RWPE2 (cell line): ENCODE results near the gene PDYN.

ENCODE experiments used
- ATAC-seq: fragments of 200-7000 bp; cut with Tn5 transposase; 3 replicates; pipeline ENCODE4 v1.9.1; 2021; ENCODE audit warnings: low read depth
- DNase-seq: peaks from one replicate; pipeline ENCODE4 v3.0.0-alpha.2; 2020; ENCODE audit warnings: low spot score
- H3K27ac ChIP-seq: fragments of 450-650 bp; 2 replicates; pipeline ENCODE4 v1.5.1; 2017; ENCODE audit warnings: mild to moderate bottlenecking; ENCODE audit not compliant: poor library complexity, severe bottlenecking
- H3K27me3 ChIP-seq: fragments of 250-450 bp; sonication (Bioruptor Pico); 2 replicates; pipeline ENCODE4 v1.5.1; 2021; ENCODE audit warnings: mild to moderate bottlenecking, moderate library complexity; ENCODE audit not compliant: insufficient read depth, poor library complexity, severe bottlenecking
- H3K36me3 ChIP-seq: fragments of 250-450 bp; sonication (Bioruptor Pico); 2 replicates; pipeline ENCODE4 v1.5.1; 2020; ENCODE audit warnings: low read depth, mild to moderate bottlenecking, moderate library complexity
- H3K4me1 ChIP-seq: fragments of 250-450 bp; sonication (Bioruptor Pico); 2 replicates; pipeline ENCODE4 v1.5.1; 2021; ENCODE audit warnings: mild to moderate bottlenecking, moderate library complexity; ENCODE audit not compliant: insufficient read depth, poor library complexity, severe bottlenecking
- H3K4me3 ChIP-seq: fragments of 250-450 bp; sonication (Bioruptor Pico); 2 replicates; pipeline ENCODE4 v1.5.1; 2021; ENCODE audit warnings: mild to moderate bottlenecking, moderate library complexity; ENCODE audit not compliant: severe bottlenecking
- H3K9me3 ChIP-seq: fragments of 250-450 bp; sonication (Bioruptor Pico); 2 replicates; pipeline ENCODE4 v1.5.1; 2021; ENCODE audit warnings: mild to moderate bottlenecking, moderate library complexity; ENCODE audit not compliant: severe bottlenecking
- CTCF ChIP-seq: fragments of 450-650 bp; IDR thresholded peaks from one replicate; pipeline ENCODE4 v1.5.1; 2017; ENCODE audit warnings: mild to moderate bottlenecking, moderate library complexity; ENCODE audit not compliant: poor library complexity, severe bottlenecking

Gene PDYN

GRCh38 chr20:1933465-1933870 is 60.4 kb downstream of the PDYN start:
- ATAC-seq (no peak), DNase-seq (no peak)

DNA sequence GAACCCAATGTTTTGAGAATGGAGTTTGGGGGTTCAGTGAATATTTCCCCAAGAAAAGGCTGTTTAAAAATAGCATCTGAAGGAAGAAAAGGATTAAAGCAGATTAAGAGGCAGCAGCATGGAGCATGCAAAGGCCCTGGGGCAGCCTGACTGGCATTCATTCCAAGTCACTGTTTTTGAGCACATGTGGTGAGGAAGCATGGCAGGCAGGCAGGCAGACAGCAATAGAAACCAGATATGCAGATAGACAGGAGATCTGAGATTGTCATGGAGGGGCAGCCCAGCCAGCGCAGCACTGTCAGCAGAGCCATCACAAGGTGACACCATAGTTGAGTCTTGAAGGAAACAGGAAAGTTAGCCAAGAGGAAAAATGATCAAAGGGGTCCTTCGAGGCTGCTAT is 60.9 kb downstream of the PDYN start:
- H3K9me3 ChIP-seq: no peaks in the 10 kb centered on the region
- no peak for DNase-seq
- H3K27me3 ChIP-seq: no peaks in the 10 kb centered on the region
- no peaks in the 10 kb centered on the region for H3K36me3 ChIP-seq
- no peak overlapping the region for H3K4me3 ChIP-seq
- no peak overlapping the region for H3K27ac ChIP-seq
- TF ChIP-seq CTCF: no peak
- no peak for ATAC-seq
- peaks cover 5% of the 10 kb centered on the region for H3K4me1 ChIP-seq

More at GRCh38 chr20:1933465-1933870, 60.4 kb downstream of the PDYN start:
- H3K27me3 ChIP-seq: no peaks in the 10 kb centered on the region
- no peak overlapping the region for H3K4me3 ChIP-seq
- H3K4me1 ChIP-seq: peaks cover 5% of the 10 kb centered on the region
- no peaks in the 10 kb centered on the region for H3K9me3 ChIP-seq
- no peak for TF ChIP-seq CTCF
- H3K27ac ChIP-seq: no peak overlapping the region
- H3K36me3 ChIP-seq: no peaks in the 10 kb centered on the region

DNA sequence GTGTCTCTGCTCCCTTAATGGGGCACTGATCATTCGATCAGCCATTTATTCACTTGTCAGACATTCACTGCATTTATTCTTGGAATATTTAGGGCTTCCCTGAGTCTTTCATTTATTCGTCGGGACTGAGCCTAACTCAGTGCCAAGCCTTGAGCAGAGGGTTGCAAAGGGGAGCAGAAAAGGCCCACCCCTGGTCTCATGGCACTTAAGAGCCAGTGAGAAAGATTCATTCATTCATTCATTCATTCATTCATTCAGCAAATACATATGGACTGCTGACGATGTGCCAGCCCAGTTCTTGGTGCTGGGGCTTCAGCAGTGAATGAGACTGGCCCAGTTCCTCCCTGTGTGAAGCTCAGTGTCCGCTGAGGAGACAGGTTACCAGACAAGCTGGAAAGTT is 62.0 kb downstream of the PDYN start:
- TF ChIP-seq CTCF: no peak
- no peak for DNase-seq
- H3K4me1 ChIP-seq: peaks cover 5% of the 10 kb centered on the region
- H3K27ac ChIP-seq: no peak overlapping the region
- ATAC-seq: no peak
- H3K9me3 ChIP-seq: no peaks in the 10 kb centered on the region
- H3K27me3 ChIP-seq: no peaks in the 10 kb centered on the region
- H3K4me3 ChIP-seq: no peak overlapping the region
- no peaks in the 10 kb centered on the region for H3K36me3 ChIP-seq

GRCh38 chr20:1930165-1930564 is 63.7 kb downstream of the PDYN start:
- Histone ChIP-seq H3K36me3 (no peaks in the 10 kb centered on the region), H3K4me1 (peaks cover 5% of the 10 kb centered on the region), H3K27me3 (no peaks in the 10 kb centered on the region), H3K27ac (no peak overlapping the region), H3K9me3 (no peaks in the 10 kb centered on the region), H3K4me3 (no peak overlapping the region)
- DNase-seq (no peak), ATAC-seq (no peak)
- no peak for TF ChIP-seq CTCF

GRCh38 chr20:1929460-1929859 is 64.4 kb downstream of the PDYN start:
- no peaks in the 10 kb centered on the region for H3K27me3 ChIP-seq
- no peaks in the 10 kb centered on the region for H3K9me3 ChIP-seq
- DNase-seq (no peak), ATAC-seq (no peak)
- no peak overlapping the region for H3K27ac ChIP-seq
- H3K4me1 ChIP-seq: peaks cover 4% of the 10 kb centered on the region
- no peak overlapping the region for H3K4me3 ChIP-seq
- no peak for TF ChIP-seq CTCF
- no peaks in the 10 kb centered on the region for H3K36me3 ChIP-seq
